GM19452 (cell line): Measurements from ENCODE around the gene DPH2.

Source experiments
- ATAC-seq: cut with Tn5 transposase; IDR thresholded peaks from one replicate; pipeline ENCODE4 v1.9.1; 2021; ENCODE audit not compliant: unreplicated experiment

Gene DPH2, protein sequence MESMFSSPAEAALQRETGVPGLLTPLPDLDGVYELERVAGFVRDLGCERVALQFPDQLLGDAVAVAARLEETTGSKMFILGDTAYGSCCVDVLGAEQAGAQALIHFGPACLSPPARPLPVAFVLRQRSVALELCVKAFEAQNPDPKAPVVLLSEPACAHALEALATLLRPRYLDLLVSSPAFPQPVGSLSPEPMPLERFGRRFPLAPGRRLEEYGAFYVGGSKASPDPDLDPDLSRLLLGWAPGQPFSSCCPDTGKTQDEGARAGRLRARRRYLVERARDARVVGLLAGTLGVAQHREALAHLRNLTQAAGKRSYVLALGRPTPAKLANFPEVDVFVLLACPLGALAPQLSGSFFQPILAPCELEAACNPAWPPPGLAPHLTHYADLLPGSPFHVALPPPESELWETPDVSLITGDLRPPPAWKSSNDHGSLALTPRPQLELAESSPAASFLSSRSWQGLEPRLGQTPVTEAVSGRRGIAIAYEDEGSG

DNA sequence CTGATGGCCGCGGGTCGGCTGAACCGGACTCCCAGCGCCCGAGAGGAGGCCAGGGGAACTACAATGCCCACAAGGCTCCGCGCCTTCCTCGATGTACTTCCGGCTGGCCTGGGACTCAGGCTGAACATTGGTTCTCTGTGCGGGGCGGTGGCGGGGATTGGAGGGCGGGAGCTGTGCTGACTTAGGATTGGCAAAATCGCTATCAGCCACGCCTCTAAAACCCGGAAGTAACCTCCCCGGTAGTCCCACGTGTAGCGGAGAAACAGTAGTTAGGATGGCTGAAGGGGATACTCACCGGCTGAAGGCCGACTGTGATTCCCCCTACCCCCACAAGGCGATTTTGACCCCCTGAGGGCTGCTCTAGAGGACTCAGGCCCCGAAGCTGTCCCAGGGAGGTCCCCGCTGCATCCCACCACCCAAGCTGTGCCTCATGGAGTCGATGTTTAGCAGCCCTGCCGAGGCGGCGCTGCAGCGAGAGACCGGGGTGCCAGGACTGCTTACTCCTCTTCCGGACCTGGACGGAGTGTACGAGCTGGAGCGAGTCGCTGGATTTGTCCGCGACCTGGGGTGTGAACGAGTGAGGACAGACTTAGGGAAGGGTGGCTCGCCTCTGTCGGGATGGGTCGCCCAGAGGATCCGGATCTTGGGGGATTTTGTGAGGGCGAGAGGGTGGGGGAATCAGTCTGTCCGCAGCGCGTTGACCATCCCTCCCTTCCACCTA, at the start of gene DPH2:
Gene DPH2, plus strand, starts transcription at position 265 of the 721 bp plus-strand sequence. Its CDS starts 166 bp downstream, at position 431.
- peak; percentile 81 for ATAC-seq

DNA sequence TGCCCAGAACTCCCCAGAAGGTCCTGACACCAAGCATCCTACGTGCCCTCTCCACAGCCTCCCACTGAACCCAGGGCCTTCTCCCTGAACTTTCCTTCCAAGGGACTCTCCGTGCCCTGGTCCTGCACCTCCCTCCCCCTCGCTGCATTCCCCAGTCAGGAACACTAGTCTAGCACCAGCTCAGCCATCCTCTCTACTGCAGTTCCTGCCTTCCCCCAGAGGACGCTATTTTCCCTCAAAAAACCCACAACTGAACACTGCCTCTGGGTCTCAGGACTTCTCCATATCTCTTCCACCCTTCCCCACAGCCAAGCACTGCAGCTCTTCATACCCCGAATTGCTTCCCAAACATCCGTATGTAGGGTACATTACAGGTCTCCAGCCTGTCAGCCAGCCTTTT, 48.8 kb upstream of the DPH2 start:
- ATAC-seq, result no peak

DNA sequence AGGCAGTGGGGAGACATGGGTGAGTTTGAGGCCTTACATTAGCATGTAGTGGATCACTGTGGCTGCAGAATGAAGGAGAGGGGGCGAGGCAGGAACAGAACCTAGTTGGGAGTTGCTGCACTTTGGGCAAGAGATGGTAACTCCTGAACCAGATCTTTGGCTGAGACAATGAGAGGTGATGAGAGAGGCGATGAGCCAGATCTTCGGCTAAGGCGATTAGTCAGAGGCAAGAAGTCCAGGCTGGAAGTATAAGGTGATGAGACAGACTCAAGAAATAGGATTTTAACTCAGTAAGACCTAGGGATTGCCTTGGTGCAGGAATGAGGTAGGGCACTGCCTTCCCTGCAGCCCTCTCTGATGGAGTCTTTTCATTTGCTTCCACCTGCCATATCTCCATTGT, 45.3 kb upstream of the DPH2 start:
- ATAC-seq, result no peak

DNA sequence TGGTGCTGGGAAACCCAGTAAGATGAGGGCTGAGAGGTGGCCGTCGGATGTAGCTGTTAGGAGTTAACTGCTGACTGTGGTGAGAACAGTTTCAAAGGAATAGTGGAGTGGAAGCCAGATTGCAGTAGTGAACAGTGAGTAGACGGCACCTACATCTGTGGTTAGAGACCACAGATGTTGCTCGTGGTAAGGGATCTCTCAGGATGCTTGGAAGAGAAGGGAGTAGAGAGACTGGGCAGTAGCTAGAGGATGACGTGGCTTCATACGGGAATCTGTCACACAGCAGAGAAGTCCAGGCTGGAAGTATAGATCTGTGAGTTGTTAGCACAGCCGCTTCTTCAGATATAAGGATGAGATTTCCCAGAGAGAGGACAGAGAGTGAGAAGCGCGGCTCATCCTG, 44.0 kb upstream of the DPH2 start:
- ATAC-seq, result no peak

DNA sequence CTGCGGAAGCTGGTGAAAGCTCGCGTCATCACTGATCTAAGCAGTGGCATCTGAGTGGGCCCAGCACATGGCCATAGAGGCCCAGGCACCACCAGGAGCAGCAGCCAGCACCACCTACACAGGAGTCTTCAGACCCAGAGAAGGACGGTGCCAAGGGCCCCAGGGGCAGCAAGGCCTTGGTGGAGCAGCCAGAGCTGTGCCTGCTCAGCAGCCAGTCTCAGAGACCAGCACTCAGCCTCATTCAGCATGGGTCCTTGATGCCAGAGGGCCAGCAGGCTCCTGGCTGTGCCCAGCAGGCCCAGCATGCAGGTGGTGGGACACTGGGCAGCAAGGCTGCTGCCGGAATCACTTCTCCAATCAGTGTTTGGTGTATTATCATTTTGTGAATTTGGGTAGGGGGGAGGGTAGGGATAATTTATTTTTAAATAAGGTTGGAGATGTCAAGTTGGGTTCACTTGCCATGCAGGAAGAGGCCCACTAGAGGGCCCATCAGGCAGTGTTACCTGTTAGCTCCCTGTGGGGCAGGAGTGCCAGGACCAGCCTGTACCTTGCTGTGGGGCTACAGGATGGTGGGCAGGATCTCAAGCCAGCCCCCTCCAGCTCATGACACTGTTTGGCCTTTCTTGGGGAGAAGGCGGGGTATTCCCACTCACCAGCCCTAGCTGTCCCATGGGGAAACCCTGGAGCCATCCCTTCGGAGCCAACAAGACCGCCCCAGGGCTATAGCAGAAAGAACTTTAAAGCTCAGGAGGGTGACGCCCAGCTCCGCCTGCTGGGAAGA, 39.5 kb upstream of the DPH2 start:
- no peak for ATAC-seq

DNA sequence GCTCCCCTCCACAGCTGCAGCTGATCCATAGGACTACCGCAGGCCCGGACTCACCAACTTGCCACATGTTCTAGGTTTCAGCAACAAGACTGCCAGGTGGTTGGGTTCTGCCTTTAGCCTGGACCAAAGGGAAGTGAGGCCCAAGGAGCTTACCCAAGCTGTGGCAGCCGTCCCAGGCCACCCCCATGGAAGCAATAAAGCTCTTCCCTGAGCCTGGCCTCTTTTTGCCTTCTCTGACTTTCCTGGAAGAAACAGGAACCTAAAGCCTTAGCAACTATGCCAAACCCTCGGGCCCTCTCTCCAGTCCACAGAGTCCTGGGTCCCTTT, 38.9 kb upstream of the DPH2 start:
- ATAC-seq, result no peak

DNA sequence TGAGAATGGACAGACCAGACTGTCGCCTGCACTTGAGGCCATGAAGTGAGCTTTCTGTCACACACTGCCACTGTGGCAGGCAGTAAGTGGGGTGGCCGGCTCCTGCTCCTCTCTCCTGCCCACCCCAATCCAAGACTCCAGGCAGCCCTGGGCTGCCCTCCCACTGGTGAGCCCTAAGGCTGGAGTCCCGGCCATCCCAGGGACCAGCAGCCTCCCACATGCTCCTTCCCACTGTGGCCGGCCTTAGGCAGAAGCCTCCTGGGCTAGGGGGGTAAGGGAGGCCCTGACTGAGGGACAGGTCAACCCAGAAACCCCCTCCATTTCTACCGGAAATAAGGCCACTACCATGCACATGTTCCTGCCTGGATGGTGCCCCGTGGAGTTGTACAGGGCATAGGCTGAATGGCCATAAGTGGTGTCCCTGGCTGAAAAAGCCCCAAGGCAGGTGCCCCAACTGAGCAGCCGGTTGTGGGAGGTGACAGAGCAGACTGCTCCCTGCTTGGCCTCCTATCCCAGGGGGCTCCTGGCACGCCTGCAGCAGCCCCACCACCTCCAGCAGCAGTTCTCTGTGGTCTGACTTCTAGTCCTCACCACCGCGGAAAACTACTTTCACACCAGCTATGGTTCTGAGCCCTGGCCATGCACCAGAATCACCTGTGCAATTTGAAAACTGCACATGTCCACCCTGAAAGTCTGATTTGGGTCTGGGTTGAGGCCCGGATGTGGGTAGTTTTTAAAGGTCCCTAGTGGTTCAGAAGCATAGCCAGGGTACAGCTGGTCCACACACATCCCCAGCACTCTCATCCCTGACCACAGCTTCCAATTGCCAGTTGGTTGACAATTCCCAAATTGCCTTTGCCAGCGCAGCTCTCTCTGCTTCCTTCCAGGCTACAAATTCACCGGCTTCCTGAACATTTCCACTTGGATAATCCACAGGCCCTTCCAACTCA, 37.8 kb upstream of the DPH2 start:
- no peak for ATAC-seq

DNA sequence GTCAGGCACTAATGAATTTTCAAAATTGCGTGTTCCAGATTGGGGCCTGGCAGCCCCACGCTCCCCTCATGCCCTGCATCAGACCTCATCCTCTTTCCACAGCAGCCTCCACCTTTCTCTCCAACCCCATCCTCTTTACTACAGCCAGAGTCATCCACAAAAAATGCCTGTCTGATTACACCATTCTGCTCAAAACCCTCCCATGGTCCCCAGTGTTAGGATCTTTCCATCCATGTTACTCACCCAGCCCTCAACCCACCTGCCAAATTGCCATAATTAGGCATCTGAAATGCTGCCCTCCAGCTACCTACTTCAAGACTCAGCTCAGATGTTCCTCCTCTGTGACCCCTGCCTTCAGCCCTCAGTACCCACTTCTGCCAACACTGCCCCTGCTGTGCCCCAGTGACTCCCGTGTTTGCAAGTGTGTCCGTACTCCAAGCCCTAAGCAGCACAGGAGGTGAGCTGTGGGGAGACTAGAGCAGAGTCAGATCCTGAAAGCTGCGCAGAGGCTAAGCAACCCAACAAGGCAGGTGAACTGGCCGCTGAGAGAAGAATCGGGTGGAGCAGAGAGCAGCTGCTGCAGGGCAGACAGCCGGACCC, 36.9 kb upstream of the DPH2 start:
- no peak for ATAC-seq

DNA sequence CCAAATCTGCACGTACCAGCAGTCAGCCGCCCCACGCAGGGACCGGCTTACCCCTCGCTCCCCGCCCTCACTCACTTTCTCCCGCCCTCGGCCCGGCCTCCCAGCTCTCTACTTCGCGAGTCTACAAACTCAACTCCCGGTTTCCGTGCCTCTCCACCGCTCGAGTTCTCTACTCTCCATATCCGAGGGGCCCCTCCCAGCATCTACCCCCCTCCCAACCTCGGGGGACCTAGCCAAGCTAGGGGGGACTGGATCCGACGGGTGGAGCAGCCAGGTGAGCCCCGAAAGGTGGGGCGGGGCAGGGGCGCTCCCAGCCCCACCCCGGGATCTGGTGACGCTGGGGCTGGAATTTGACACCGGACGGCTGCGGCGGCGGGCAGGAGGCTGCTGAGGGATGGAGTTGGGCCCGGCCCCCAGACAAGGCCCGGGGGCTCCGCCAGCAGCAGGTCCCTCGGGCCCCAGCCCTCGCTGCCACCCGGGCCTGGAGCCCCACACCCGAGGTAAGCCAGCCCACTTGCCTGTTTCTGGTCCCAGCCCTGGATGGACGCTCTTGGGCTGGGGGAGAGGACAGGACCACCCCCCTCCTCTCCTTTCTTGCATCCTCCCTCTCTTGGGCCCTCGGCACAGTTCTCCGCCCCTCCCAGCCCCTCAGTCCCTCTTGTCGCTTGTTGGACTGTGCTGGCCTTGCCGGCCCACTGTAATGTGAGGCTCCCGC, 36.3 kb upstream of the DPH2 start, which contains the start of gene ARTN:
Gene ARTN, plus strand, starts transcription at position 416 of the 715 bp plus-strand sequence. CDS start 1,856 bp downstream, outside the sequence.
- ATAC-seq, result no peak

DNA sequence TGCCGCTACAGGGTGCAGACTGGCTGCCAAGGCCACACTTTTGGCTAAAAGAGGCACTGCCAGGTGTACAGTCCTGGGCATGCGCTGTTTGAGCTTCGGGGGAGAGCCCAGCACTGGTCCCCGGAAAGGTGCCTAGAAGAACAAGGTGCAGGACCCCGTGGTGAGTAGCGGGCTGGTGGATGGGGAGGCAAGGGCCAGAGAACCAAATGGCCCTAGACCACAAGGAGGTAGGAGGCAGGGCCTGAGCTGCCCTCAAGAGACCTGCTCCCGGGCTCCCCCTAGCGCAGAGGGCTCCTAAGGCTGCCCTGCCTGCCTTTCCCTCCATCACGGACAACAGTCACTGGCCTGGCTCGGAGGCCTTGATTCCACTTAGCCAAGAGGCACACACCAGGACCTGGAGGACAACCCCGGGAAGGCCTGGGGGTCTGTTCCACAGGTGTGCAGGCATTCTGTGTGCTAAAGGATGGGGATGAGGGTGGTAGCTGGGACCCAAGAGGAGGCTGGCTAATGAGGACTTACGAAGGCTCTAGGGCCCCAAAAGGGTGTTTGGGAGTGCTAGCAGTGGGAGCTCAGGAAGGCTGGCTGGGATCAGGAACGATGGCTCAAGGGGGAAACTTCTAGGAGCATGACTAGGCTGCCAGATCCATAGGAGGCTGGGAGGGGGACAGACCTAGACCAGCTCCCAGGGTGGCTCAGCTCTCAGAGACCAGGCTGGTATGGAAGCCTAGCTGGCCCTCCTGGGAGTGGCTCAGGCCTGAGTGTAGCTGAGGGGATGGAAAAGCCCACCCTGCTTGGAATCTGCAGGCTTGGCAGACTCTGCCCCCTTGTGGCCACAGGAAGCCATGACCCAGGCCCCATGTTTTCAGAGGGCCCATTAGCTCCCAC, 35.5 kb upstream of the DPH2 start:
- ATAC-seq, result no peak

DNA sequence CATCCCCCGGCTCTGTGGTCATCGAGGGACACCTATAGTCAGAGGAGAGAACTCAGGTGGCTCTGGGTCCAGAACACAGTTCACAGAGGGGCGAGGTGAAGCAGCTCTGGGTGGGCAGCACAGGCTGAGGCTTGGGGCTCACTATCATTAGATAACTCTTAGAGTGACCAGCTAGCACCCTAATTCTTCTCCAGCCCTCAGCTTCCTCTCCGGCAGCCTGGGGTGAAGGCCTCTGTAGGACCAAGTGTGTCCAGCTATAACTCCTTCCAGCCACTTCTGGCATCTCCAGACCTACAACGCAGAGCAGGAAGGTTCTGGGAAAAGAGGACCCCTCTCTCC, 34.9 kb upstream of the DPH2 start:
- ATAC-seq, result no peak

DNA sequence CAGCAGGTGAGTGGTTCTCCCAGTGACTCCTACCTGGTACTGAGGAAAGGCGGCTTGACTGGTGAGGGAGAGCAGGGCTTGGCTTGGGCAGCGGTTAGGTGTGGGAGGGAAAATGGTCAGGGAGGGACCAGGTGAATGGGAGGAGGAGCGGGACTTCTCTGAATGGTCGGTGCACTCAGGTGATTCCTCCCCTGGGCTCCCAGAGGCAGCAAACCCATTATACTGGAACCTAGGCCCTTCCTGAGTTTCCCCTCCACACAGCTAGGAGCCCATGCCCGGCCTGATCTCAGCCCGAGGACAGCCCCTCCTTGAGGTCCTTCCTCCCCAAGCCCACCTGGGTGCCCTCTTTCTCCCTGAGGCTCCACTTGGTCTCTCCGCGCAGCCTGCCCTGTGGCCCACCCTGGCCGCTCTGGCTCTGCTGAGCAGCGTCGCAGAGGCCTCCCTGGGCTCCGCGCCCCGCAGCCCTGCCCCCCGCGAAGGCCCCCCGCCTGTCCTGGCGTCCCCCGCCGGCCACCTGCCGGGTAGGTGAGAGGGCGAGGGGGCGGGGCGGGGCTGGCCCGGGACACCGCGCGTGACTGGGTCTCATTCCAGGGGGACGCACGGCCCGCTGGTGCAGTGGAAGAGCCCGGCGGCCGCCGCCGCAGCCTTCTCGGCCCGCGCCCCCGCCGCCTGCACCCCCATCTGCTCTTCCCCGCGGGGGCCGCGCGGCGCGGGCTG, 33.9 kb upstream of the DPH2 start:
- ATAC-seq, result no peak

DNA sequence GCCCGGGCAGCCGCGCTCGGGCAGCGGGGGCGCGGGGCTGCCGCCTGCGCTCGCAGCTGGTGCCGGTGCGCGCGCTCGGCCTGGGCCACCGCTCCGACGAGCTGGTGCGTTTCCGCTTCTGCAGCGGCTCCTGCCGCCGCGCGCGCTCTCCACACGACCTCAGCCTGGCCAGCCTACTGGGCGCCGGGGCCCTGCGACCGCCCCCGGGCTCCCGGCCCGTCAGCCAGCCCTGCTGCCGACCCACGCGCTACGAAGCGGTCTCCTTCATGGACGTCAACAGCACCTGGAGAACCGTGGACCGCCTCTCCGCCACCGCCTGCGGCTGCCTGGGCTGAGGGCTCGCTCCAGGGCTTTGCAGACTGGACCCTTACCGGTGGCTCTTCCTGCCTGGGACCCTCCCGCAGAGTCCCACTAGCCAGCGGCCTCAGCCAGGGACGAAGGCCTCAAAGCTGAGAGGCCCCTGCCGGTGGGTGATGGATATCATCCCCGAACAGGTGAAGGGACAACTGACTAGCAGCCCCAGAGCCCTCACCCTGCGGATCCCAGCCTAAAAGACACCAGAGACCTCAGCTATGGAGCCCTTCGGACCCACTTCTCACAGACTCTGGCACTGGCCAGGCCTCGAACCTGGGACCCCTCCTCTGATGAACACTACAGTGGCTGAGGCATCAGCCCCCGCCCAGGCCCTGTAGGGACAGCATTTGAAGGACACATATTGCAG, 33.2 kb upstream of the DPH2 start:
- ATAC-seq, result no peak

DNA sequence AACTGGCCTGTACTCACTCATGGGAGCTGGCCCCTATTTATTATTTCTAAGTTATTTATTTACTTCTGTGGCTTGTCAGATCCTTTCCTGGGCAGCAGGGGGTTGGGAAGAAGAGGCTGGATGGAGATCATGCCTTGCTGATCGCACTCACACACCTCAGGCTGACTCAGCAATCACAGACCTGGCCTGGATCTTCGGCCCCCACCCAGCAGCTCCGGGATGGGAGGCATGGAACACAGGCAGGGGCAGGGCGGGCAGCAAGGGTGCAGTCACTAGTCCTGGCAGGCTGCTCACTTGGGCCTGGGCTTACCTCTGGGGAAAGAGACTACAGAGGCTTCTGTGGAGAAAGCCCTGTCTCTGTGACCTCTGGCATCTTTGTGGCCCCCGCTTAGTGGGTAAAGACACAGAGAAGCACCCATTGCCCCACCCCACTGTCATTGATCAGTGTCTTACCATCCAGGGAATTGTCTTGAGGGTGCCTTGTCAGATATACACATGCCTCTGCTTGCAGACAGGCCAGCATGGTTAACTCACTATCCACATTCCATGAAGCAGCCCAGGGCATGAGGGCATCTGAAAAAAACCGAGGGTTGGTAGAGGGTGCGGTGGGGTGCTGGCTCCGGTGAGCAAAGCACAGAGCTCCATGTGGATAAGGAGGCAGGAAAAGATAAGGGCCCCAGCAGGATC, 32.5 kb upstream of the DPH2 start:
- ATAC-seq, result no peak

DNA sequence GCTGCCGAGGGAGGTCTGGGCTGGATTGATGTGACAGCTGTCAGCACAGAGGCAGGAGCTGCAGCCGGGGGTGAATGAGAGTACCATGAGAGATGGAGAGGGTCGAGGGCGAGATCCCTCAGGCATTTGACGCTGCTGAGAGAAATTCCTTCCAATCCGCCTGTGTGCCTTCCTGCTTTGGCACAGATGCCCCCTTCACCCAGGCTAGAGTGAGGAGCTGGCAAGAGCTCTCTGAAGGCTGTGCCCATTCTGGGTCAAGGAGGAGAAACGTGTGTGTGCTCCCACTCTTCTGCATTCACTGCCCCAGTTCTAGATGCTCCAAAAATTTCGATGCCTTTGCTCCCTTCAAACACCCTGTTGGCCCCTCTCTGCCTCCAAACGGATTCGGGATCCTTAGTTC, 31.4 kb upstream of the DPH2 start:
- no peak for ATAC-seq

DNA sequence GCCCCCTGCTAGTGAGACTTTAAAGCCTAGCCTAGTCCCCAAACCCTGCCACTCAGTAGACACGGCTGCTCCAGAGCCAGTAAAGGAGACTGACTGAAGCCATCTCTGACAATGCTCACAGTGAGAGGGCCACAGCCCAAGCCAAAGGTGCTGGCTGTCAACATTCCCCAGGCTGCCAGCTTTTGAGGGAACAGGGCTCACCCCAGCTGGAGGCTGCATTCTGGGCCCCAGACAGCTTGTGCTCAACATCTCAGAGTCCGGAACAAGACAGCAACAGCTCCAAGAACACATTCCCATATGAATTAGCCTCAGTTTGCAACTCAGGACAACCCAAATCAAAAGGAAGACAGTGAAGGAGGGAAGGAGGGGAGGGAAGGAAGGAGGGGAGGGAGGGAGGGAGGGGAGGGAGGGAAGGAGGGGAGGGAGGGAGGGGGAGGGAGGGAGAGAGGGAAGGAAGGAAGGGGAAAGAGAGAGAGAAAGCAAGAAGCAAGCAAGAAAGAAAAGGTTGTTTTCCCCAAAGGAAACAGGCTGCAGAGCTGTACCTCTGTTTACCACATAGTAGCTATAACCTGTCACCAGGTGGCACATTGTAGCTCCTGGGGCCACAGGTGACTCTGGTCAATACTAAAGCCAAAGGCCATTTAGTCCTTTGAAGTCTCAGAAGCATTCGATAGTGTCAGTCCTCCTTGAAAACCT, 30.8 kb upstream of the DPH2 start:
- no peak for ATAC-seq
